K562 (cell line): Measurements from ENCODE around the gene GADD45GIP1. TPM values are rescaled to one million over a fixed set of nuclear protein-coding genes. Genes with fewer than 3 reads are reported as not detected.

Experiments used
- AFF4 ChIP-seq: sonication (generic); formaldehyde crosslinking; IDR thresholded peaks from 2 replicates; pipeline ENCODE4 v1.8.0; 2023; ENCODE audit warnings: mild to moderate bottlenecking, missing genetic modification reagents
- ARNT ChIP-seq, 2 experiments: fragments of 450-650 bp; IDR thresholded peaks; 2 replicates each; pipeline ENCODE4 v1.6.1; 2016; ENCODE audit warnings: mild to moderate bottlenecking in 1 of 2
- BDP1 ChIP-seq: IDR thresholded peaks from 3 replicates; pipeline ENCODE4 v1.6.1; 2011; ENCODE audit not compliant: insufficient read length, insufficient read depth
- CEBPB ChIP-seq: fragments of 450-650 bp; IDR thresholded peaks from 2 replicates; pipeline ENCODE4 v1.6.1; 2016; ENCODE audit warnings: missing genetic modification characterization, missing compliant biosample characterization
- ELK1 ChIP-seq: sonication (generic); formaldehyde crosslinking; IDR thresholded peaks from 2 replicates; pipeline ENCODE4 v1.8.1; 2022; ENCODE audit warnings: missing genetic modification reagents
- ETV5 ChIP-seq: sonication (generic); formaldehyde crosslinking; IDR thresholded peaks from 2 replicates; pipeline ENCODE4 v1.4.0; 2020; ENCODE audit warnings: low read depth, mild to moderate bottlenecking, missing genetic modification reagents
- ILF3 ChIP-seq: fragments of 450-650 bp; IDR thresholded peaks from 2 replicates; pipeline ENCODE4 v1.6.1; 2018; ENCODE audit warnings: antibody characterized with exemption, mild to moderate bottlenecking, moderate library complexity, borderline replicate concordance
- IRF2 ChIP-seq: sonication (generic); formaldehyde crosslinking; IDR thresholded peaks from 2 replicates; pipeline ENCODE4 v1.8.1; 2022; ENCODE audit warnings: mild to moderate bottlenecking, missing genetic modification reagents
- NFE2 ChIP-seq: IDR thresholded peaks from 2 replicates; pipeline ENCODE4 v1.6.1; 2014; ENCODE audit warnings: antibody characterized with exemption, low read depth
- RBFOX2 ChIP-seq: fragments of 200-400 bp; formaldehyde crosslinking; IDR thresholded peaks from 2 replicates; pipeline ENCODE4 v1.6.1; 2017; ENCODE audit warnings: low read depth, mild to moderate bottlenecking, low read length, moderate library complexity
- SRSF7 ChIP-seq: fragments of 200-400 bp; formaldehyde crosslinking; optimal IDR thresholded peaks from 2 replicates; pipeline ENCODE3; 2017; ENCODE audit warnings: mild to moderate bottlenecking, low read depth, low read length
- TCFL5 ChIP-seq: fragments of 250-450 bp; sonication (Bioruptor Pico); conservative IDR thresholded peaks from 2 replicates; pipeline ENCODE4 v1.6.1; 2021; ENCODE audit warnings: mild to moderate bottlenecking, moderate library complexity, matching md5 sums
- ZBTB34 ChIP-seq: fragments of 250-450 bp; sonication (Bioruptor Pico); IDR thresholded peaks from 2 replicates; pipeline ENCODE4 v1.8.0; 2021; ENCODE audit warnings: mild to moderate bottlenecking, moderate library complexity
- ZNF140 ChIP-seq: fragments of 250-450 bp; sonication (Bioruptor Pico); IDR thresholded peaks from 2 replicates; pipeline ENCODE4 v1.8.0; 2021; ENCODE audit warnings: moderate library complexity, mild to moderate bottlenecking, inconsistent platforms
- ZNF174 ChIP-seq: fragments of 250-450 bp; sonication (Bioruptor Pico); IDR thresholded peaks from 2 replicates; pipeline ENCODE4 v1.4.0; 2020; ENCODE audit warnings: mild to moderate bottlenecking
- ZNF311 ChIP-seq: fragments of 250-450 bp; sonication (Bioruptor Pico); IDR thresholded peaks from 2 replicates; pipeline ENCODE4 v1.4.0; 2020; ENCODE audit warnings: mild to moderate bottlenecking, moderate library complexity
- ZNF408 ChIP-seq: fragments of 250-450 bp; sonication (Bioruptor Pico); IDR thresholded peaks from 2 replicates; pipeline ENCODE4 v1.4.0; 2020; ENCODE audit warnings: low read depth, mild to moderate bottlenecking, moderate library complexity
- polyA plus RNA-seq, 8 experiments: library from polyadenylated mRNA; depleted of rRNA in 4 of 8; stranded (reverse) in 5 of 8; unstranded in 3 of 8; fragments of >200 nt; fragmentation: Nextera tagmentation in 2 of 8; fragmentation: Illumina TruSeq in 1 of 8; extraction: Ambion mirVana in 2 of 8; extraction: Trizol in 1 of 8; gene quantifications; 2 replicates each; pipeline versions ENCODE4 v1.2.1 to v1.2.3, GENCODE V29; 2011 to 2014; ENCODE audit warnings: inconsistent platforms in 1 of 8, missing spikeins in 1 of 8
- total RNA-seq, 7 experiments: library from RNA; depleted of rRNA in 6 of 7; stranded (reverse); fragments of >200 nt in 6 of 7; fragmentation: Illumina TruSeq in 2 of 7; extraction: Trizol in 2 of 7; gene quantifications; 2 replicates each; pipeline versions ENCODE4 v1.2.1 to v1.2.3, GENCODE V29; 2011 to 2021; ENCODE audit warnings: low replicate concordance in 1 of 7
- TF ChIP-seq, protein P1 (sequence below): fragments of 450-650 bp; formaldehyde crosslinking; IDR thresholded peaks from 2 replicates; pipeline ENCODE4 v1.4.0; 2022; ENCODE audit warnings: missing genetic modification characterization

Gene GADD45GIP1
- total and polyA plus RNA-seq, 9 of the 15 experiments (the other 6 are each of a cell fraction or from before 2014, with no cell fraction given) = 5.1 to 161 (median 29.2) TPM

- TF ChIP-seq BDP1 (no peak), ZNF311 (CRISPR knock-in tag) (no peak), ZNF174 (CRISPR knock-in tag) (no peak), ZNF408 (CRISPR knock-in tag) (no peak), TCFL5 (no peak), SRSF7 (no peak), ILF3 (no peak), NFE2 (no peak), RBFOX2 (peak; percentile 80), ETV5 (CRISPR knock-in tag) (no peak; the same call in 1 of the 2 replicates), AFF4 (CRISPR knock-in tag) (peak; percentile 72), ARNT (IDR thresholded peaks at IDR 0.05) (peak in 1 of 2 experiments; percentile 39; a peak in 1 of 4 replicates), CEBPB (no peak), IRF2 (CRISPR knock-in tag) (no peak), ZBTB34 (no peak), ELK1 (CRISPR knock-in tag) (no peak), ZNF140 (CRISPR knock-in tag) (no peak)
- TF ChIP-seq, protein P1, sequence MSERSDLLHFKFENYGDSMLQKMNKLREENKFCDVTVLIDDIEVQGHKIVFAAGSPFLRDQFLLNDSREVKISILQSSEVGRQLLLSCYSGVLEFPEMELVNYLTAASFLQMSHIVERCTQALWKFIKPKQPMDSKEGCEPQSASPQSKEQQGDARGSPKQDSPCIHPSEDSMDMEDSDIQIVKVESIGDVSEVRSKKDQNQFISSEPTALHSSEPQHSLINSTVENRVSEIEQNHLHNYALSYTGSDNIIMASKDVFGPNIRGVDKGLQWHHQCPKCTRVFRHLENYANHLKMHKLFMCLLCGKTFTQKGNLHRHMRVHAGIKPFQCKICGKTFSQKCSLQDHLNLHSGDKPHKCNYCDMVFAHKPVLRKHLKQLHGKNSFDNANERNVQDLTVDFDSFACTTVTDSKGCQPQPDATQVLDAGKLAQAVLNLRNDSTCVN (CRISPR knock-in tag) = no peak
Observed at GRCh38 chr19:12965017-12965811, 8.2 kb upstream of the GADD45GIP1 start (continued).
